Measurements from ENCODE around the gene NRL.

- TF ChIP-seq CTCF (IDR thresholded peaks at IDR 0.05) (no peak), ZFX (IDR thresholded peaks at IDR 0.05; ENCODE audit: borderline replicate concordance) (no peak)
Measured at GRCh38 chr14:24078146-24078545, 36.6 kb downstream of the NRL start.

All from 22Rv1 (cell line).